SK-N-SH (cell line): ENCODE results near the gene TSEN2.

Experiments used
- FOXJ3 ChIP-seq: sonication (generic); formaldehyde crosslinking; IDR thresholded peaks from 2 replicates; pipeline ENCODE4 v1.5.1; 2020; ENCODE audit warnings: mild to moderate bottlenecking, missing genetic modification reagents
- USF1 ChIP-seq: IDR thresholded peaks from 2 replicates; pipeline ENCODE4 v1.4.0; 2012; ENCODE audit warnings: low read depth, borderline replicate concordance

- no peak for TF ChIP-seq FOXJ3 (CRISPR knock-in tag)
- TF ChIP-seq USF1: no peak
Measured at GRCh38 chr3:12443781-12444522, 40.3 kb upstream of the TSEN2 start.
